Measurements from ENCODE around the gene SPN. TPM values are rescaled to one million over a fixed set of nuclear protein-coding genes. Genes with fewer than 3 reads are reported as not detected.

Gene SPN
- total RNA-seq, 2 donors from 2014 or later, result 1.3 to 2.0 TPM

DNA sequence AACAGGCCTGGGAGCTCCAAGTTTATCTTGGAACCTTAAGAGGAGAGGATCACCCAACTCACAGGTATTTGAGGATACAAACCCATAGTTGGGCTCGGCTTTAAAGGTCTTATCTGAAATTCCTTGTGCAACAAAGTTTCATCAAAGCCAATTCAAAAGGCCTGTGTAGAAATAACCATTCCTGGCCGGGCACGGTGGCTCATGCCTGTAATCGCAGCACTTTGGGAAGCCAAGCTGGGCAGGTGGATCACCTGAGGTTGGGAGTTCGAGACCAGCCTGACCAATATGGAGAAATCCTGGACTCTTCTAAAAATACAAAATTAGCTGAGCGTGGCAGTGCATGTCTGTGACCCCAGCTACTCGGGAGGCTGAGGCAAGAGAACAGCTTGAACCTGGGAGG, 54.1 kb downstream of the SPN start:
- DNase-seq (no peak), ATAC-seq (no peak)
- Histone ChIP-seq H3K4me3 (no peak overlapping the region), H3K36me3 (replicated peaks in 1 of 2; ENCODE audit: insufficient read depth in 1 of 2, low read depth in 2 of 2) (no peaks in the 10 kb centered on the region), H3K27me3 (no peaks in the 10 kb centered on the region), H3K27ac (no peak overlapping the region), H3K9me3 (no peaks in the 10 kb centered on the region), H3K4me1 (no peaks in the 10 kb centered on the region)
- WGBS, 2 donors, result 83 to 88% methylated on average over 7 of the region's 7 CpGs
- TF ChIP-seq POLR2A (IDR thresholded peaks at IDR 0.05), result no peak
- TF ChIP-seq, protein P1, sequence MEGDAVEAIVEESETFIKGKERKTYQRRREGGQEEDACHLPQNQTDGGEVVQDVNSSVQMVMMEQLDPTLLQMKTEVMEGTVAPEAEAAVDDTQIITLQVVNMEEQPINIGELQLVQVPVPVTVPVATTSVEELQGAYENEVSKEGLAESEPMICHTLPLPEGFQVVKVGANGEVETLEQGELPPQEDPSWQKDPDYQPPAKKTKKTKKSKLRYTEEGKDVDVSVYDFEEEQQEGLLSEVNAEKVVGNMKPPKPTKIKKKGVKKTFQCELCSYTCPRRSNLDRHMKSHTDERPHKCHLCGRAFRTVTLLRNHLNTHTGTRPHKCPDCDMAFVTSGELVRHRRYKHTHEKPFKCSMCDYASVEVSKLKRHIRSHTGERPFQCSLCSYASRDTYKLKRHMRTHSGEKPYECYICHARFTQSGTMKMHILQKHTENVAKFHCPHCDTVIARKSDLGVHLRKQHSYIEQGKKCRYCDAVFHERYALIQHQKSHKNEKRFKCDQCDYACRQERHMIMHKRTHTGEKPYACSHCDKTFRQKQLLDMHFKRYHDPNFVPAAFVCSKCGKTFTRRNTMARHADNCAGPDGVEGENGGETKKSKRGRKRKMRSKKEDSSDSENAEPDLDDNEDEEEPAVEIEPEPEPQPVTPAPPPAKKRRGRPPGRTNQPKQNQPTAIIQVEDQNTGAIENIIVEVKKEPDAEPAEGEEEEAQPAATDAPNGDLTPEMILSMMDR (IDR thresholded peaks at IDR 0.05), result no peak
- intact Hi-C loops (cut with DNase I), result no loop called here

DNA sequence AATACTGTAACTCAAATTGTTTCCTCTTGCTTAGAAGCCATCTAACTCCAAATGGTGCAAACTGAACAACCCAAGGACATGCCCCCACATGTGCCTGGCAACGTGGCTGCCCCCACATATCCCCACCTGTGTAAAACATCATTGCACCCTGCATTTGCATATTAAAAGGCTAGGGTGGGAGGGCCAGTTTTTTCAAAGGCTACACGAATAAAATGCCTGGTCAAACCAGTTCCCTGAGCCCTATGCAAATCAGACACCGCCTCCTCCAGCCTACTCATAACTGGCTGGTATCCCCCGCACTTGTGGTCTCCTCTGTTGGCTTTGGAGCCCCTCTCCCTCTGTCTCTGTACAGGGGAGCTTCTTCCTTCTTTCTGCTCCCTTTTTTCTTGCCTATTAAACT, 56.0 kb downstream of the SPN start:
- H3K4me3 ChIP-seq, result no peak overlapping the region
- H3K4me1 ChIP-seq, result no peaks in the 10 kb centered on the region
- no peak for TF ChIP-seq POLR2A (IDR thresholded peaks at IDR 0.05)
- TF ChIP-seq, protein P1 (IDR thresholded peaks at IDR 0.05), result no peak
- H3K36me3 ChIP-seq (replicated peaks in 1 of 2; ENCODE audit: insufficient read depth in 1 of 2, low read depth in 2 of 2), result no peaks in the 10 kb centered on the region
- H3K27ac ChIP-seq, result no peak overlapping the region
- intact Hi-C loops (cut with DNase I), result no loop called here
- DNase-seq, result no peak
- no peak for ATAC-seq
- no peaks in the 10 kb centered on the region for H3K27me3 ChIP-seq
- no peaks in the 10 kb centered on the region for H3K9me3 ChIP-seq
- WGBS, 2 donors, result 36% methylated on average over 4 of the region's 4 CpGs

Other genes starting within 250 kb of the SPN start
- 10 to 100 TPM in 1 of 2 donors, 1 to 10 TPM in 1; 5.2 to 16.2 TPM for gene BOLA2, start 208.9 kb upstream of the SPN start, total RNA-seq
- 10 to 100 TPM; 20.8 to 52.7 TPM for gene SLX1B, start 208.7 kb upstream of the SPN start, total RNA-seq
- gene SULT1A4, start 203.3 kb upstream of the SPN start, total RNA-seq, result 1 to 10 TPM; 1.8 to 6.3 TPM
- gene NPIPB12, start 156.8 kb upstream of the SPN start, total RNA-seq, result 10 to 100 TPM; 16.5 to 47.2 TPM
- 10 to 100 TPM; 28.0 to 30.3 TPM for gene QPRT, start 15.9 kb downstream of the SPN start, total RNA-seq
- under 1 TPM; 0.33 to 0.52 TPM for gene C16orf54, start 82.7 kb downstream of the SPN start, total RNA-seq
- under 1 TPM; 0.26 to 0.99 TPM for gene ZG16, start 115.0 kb downstream of the SPN start, total RNA-seq
- gene KIF22, start 127.5 kb downstream of the SPN start, total RNA-seq, result 10 to 100 TPM in 1 of 2 donors, 1 to 10 TPM in 1; 8.9 to 13.7 TPM
- 100 to 1,000 TPM in 1 of 2 donors, 10 to 100 TPM in 1; 57.9 to 125 TPM for gene MAZ, start 143.3 kb downstream of the SPN start, total RNA-seq
- gene PRRT2, start 148.9 kb downstream of the SPN start, total RNA-seq, result 1 to 10 TPM in 1 of 2 donors, not detected in 1; 1.0 TPM
- gene PAGR1, start 152.9 kb downstream of the SPN start, total RNA-seq, result 10 to 100 TPM; 27.5 to 63.9 TPM
- gene MVP, start 157.2 kb downstream of the SPN start, total RNA-seq, result 100 to 1,000 TPM in 1 of 2 donors, 10 to 100 TPM in 1; 75.5 to 139 TPM
- 10 to 100 TPM; 76.5 to 79.9 TPM for gene CDIPT, start 200.0 kb downstream of the SPN start, total RNA-seq
- gene SEZ6L2, start 236.3 kb downstream of the SPN start, total RNA-seq, result 10 to 100 TPM; 19.2 to 28.3 TPM
- gene ASPHD1, start 237.2 kb downstream of the SPN start, total RNA-seq, result 1 to 10 TPM; 4.7 to 8.2 TPM

Measured in body of pancreas (tissue), 4 donors.